Measurements from ENCODE around the gene YWHAH.

Gene YWHAH

GRCh38 chr22:31943978-31944699, at the start of gene YWHAH:
YWHAH (plus strand) TSS chr22:31944535; CDS start chr22:31944734, 199 bp downstream.
- H3K4me3 ChIP-seq (ENCODE audit: low read depth, low read length): peak within 1 kb of the TSS; percentile 88

GRCh38 chr22:31895411-31896123, 48.8 kb upstream of the YWHAH start:
- no peaks in the 10 kb centered on the region for H3K9me3 ChIP-seq (ENCODE audit: control insufficient read depth, insufficient read depth, low read length)
- H3K9ac ChIP-seq (ENCODE audit: low read depth, low read length): no peak overlapping the region
- H3K27me3 ChIP-seq (ENCODE audit: control insufficient read depth, insufficient read depth, low read length): no peaks in the 10 kb centered on the region
- H3K4me1 ChIP-seq (ENCODE audit: control insufficient read depth, insufficient read depth, low read length): peaks cover 4% of the 10 kb centered on the region
- H3K36me3 ChIP-seq (ENCODE audit: control insufficient read depth, insufficient read depth, low read length): peaks cover 4% of the 10 kb centered on the region
- H3K4me3 ChIP-seq (ENCODE audit: low read depth, low read length): no peak overlapping the region

More at GRCh38 chr22:31943978-31944699, at the start of gene YWHAH:
- peaks cover 6% of the 10 kb centered on the region for H3K27me3 ChIP-seq (ENCODE audit: control insufficient read depth, insufficient read depth, low read length)
- H3K9ac ChIP-seq (ENCODE audit: low read depth, low read length): peak within 1 kb of the TSS; percentile 91
- H3K9me3 ChIP-seq (ENCODE audit: control insufficient read depth, insufficient read depth, low read length): no peaks in the 10 kb centered on the region
- H3K36me3 ChIP-seq (ENCODE audit: control insufficient read depth, insufficient read depth, low read length): no peaks in the 10 kb centered on the region
- peaks cover 18% of the 10 kb centered on the region for H3K4me1 ChIP-seq (ENCODE audit: control insufficient read depth, insufficient read depth, low read length)

DNA sequence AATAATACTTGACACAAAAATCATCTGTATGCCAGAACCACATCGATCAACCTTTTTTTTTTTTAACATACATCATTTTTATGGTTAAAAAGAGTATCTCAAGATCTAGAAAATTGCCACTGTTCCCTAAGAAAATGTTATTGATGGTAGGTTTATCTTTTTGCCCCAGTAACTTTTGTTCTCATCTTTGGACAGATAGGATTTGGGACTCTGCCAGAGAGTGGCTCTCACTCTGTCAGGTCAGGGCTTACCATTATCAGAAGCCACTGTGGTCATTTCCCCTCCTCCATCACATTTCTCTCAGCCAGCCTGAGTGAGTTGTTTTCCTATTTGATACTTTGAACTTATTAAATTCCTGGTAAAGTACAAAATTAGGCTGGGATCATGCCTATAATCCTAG, 47.9 kb upstream of the YWHAH start:
- Histone ChIP-seq H3K9me3 (ENCODE audit: control insufficient read depth, insufficient read depth, low read length) (no peaks in the 10 kb centered on the region), H3K36me3 (ENCODE audit: control insufficient read depth, insufficient read depth, low read length) (peaks cover 5% of the 10 kb centered on the region), H3K27me3 (ENCODE audit: control insufficient read depth, insufficient read depth, low read length) (no peaks in the 10 kb centered on the region), H3K9ac (ENCODE audit: low read depth, low read length) (no peak overlapping the region), H3K4me1 (ENCODE audit: control insufficient read depth, insufficient read depth, low read length) (peaks cover under 1% of the 10 kb centered on the region), H3K4me3 (ENCODE audit: low read depth, low read length) (no peak overlapping the region)

GRCh38 chr22:31897842-31898805, 46.2 kb upstream of the YWHAH start:
- H3K27me3 ChIP-seq (ENCODE audit: control insufficient read depth, insufficient read depth, low read length): no peaks in the 10 kb centered on the region
- no peak overlapping the region for H3K4me3 ChIP-seq (ENCODE audit: low read depth, low read length)
- H3K36me3 ChIP-seq (ENCODE audit: control insufficient read depth, insufficient read depth, low read length): peaks cover 7% of the 10 kb centered on the region
- H3K4me1 ChIP-seq (ENCODE audit: control insufficient read depth, insufficient read depth, low read length): no peaks in the 10 kb centered on the region
- H3K9ac ChIP-seq (ENCODE audit: low read depth, low read length): no peak overlapping the region
- no peaks in the 10 kb centered on the region for H3K9me3 ChIP-seq (ENCODE audit: control insufficient read depth, insufficient read depth, low read length)

GRCh38 chr22:31898926-31899325, 45.4 kb upstream of the YWHAH start:
- no peaks in the 10 kb centered on the region for H3K9me3 ChIP-seq (ENCODE audit: control insufficient read depth, insufficient read depth, low read length)
- H3K36me3 ChIP-seq (ENCODE audit: control insufficient read depth, insufficient read depth, low read length): peaks cover 7% of the 10 kb centered on the region
- no peaks in the 10 kb centered on the region for H3K27me3 ChIP-seq (ENCODE audit: control insufficient read depth, insufficient read depth, low read length)
- no peak overlapping the region for H3K4me3 ChIP-seq (ENCODE audit: low read depth, low read length)
- H3K4me1 ChIP-seq (ENCODE audit: control insufficient read depth, insufficient read depth, low read length): no peaks in the 10 kb centered on the region
- H3K9ac ChIP-seq (ENCODE audit: low read depth, low read length): peak overlapping the region; percentile 12

GRCh38 chr22:31899669-31900068, 44.7 kb upstream of the YWHAH start:
- Histone ChIP-seq H3K36me3 (ENCODE audit: control insufficient read depth, insufficient read depth, low read length) (peaks cover 7% of the 10 kb centered on the region), H3K9ac (ENCODE audit: low read depth, low read length) (no peak overlapping the region), H3K9me3 (ENCODE audit: control insufficient read depth, insufficient read depth, low read length) (no peaks in the 10 kb centered on the region), H3K4me3 (ENCODE audit: low read depth, low read length) (no peak overlapping the region), H3K4me1 (ENCODE audit: control insufficient read depth, insufficient read depth, low read length) (no peaks in the 10 kb centered on the region), H3K27me3 (ENCODE audit: control insufficient read depth, insufficient read depth, low read length) (no peaks in the 10 kb centered on the region)

DNA sequence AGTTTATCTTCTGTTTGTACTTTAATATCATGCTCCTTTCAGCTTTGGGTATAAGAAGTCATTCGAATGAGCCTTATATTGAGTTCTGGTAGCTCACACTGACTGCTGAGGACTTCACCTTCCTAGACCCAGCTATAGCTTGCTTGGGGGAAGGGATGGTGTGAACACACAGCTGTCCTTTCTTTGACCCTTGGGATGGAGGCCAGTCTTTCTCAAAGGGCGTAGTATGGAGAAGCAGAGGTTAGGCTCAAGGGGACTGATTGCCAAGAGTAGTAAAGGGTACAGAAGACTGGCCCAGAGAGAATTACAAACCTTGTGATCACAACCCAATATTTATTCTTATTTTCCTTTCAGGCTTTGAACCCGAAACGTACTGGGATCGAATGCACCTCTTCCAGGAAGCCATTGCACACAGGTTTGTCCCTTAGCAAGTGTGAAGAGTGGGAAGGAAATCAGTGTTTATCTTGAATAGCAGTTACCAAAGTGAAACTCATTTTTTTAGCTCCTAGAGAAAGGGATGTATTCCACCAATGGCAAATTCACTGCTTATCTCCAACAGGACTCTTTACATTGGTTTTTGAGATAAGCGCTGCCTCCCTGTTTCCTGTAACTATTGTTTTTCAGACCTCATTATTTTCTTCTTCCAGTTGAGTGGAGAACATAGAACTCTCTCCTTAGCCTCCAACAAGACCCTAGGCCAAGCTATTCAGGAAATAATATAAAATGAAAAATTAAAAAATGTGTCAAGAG, 42.8 kb upstream of the YWHAH start:
- Histone ChIP-seq H3K4me1 (ENCODE audit: control insufficient read depth, insufficient read depth, low read length) (no peaks in the 10 kb centered on the region), H3K4me3 (ENCODE audit: low read depth, low read length) (no peak overlapping the region), H3K36me3 (ENCODE audit: control insufficient read depth, insufficient read depth, low read length) (peaks cover 10% of the 10 kb centered on the region), H3K9me3 (ENCODE audit: control insufficient read depth, insufficient read depth, low read length) (no peaks in the 10 kb centered on the region), H3K27me3 (ENCODE audit: control insufficient read depth, insufficient read depth, low read length) (no peaks in the 10 kb centered on the region), H3K9ac (ENCODE audit: low read depth, low read length) (no peak overlapping the region)

- peaks cover 12% of the 10 kb centered on the region for H3K36me3 ChIP-seq (ENCODE audit: control insufficient read depth, insufficient read depth, low read length)
- no peak overlapping the region for H3K4me3 ChIP-seq (ENCODE audit: low read depth, low read length)
- no peaks in the 10 kb centered on the region for H3K9me3 ChIP-seq (ENCODE audit: control insufficient read depth, insufficient read depth, low read length)
- no peak overlapping the region for H3K9ac ChIP-seq (ENCODE audit: low read depth, low read length)
- H3K27me3 ChIP-seq (ENCODE audit: control insufficient read depth, insufficient read depth, low read length): no peaks in the 10 kb centered on the region
- H3K4me1 ChIP-seq (ENCODE audit: control insufficient read depth, insufficient read depth, low read length): no peaks in the 10 kb centered on the region
These were observed 39.7 kb upstream of the YWHAH start for GRCh38 chr22:31904651-31905050.

DNA sequence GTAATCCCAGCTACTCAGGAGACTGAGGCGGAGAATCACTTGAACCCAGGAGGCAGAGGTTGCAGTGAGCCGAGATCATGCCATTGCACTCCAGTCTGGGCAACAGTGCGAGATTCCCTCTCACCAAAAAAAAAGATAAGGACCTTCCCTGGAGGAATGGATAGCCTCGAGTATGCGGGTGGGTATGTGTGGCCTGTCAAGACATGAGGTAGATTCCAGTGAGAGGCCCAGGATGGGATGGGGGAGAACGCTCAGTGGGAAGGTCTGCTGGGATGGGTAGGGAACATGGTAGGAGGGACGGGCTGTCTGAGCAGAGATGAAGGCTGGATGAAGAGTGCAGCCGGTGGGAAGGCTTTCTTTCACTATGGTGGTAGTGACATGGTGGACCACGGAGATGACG, 39.0 kb upstream of the YWHAH start:
- Histone ChIP-seq H3K9me3 (ENCODE audit: control insufficient read depth, insufficient read depth, low read length) (no peaks in the 10 kb centered on the region), H3K9ac (ENCODE audit: low read depth, low read length) (no peak overlapping the region), H3K4me1 (ENCODE audit: control insufficient read depth, insufficient read depth, low read length) (no peaks in the 10 kb centered on the region), H3K36me3 (ENCODE audit: control insufficient read depth, insufficient read depth, low read length) (peaks cover 12% of the 10 kb centered on the region), H3K4me3 (ENCODE audit: low read depth, low read length) (no peak overlapping the region), H3K27me3 (ENCODE audit: control insufficient read depth, insufficient read depth, low read length) (no peaks in the 10 kb centered on the region)

- Histone ChIP-seq H3K9ac (ENCODE audit: low read depth, low read length) (no peak overlapping the region), H3K4me3 (ENCODE audit: low read depth, low read length) (no peak overlapping the region), H3K27me3 (ENCODE audit: control insufficient read depth, insufficient read depth, low read length) (no peaks in the 10 kb centered on the region), H3K36me3 (ENCODE audit: control insufficient read depth, insufficient read depth, low read length) (peaks cover 12% of the 10 kb centered on the region), H3K4me1 (ENCODE audit: control insufficient read depth, insufficient read depth, low read length) (no peaks in the 10 kb centered on the region), H3K9me3 (ENCODE audit: control insufficient read depth, insufficient read depth, low read length) (no peaks in the 10 kb centered on the region)
These were observed 38.2 kb upstream of the YWHAH start for GRCh38 chr22:31906086-31906485.

GRCh38 chr22:31906569-31906968, 37.8 kb upstream of the YWHAH start:
- Histone ChIP-seq H3K4me3 (ENCODE audit: low read depth, low read length) (no peak overlapping the region), H3K27me3 (ENCODE audit: control insufficient read depth, insufficient read depth, low read length) (no peaks in the 10 kb centered on the region), H3K36me3 (ENCODE audit: control insufficient read depth, insufficient read depth, low read length) (peaks cover 9% of the 10 kb centered on the region), H3K9me3 (ENCODE audit: control insufficient read depth, insufficient read depth, low read length) (no peaks in the 10 kb centered on the region), H3K4me1 (ENCODE audit: control insufficient read depth, insufficient read depth, low read length) (no peaks in the 10 kb centered on the region), H3K9ac (ENCODE audit: low read depth, low read length) (no peak overlapping the region)
